ENCODE results near the gene NUP62. TPM values are rescaled to one million over a fixed set of nuclear protein-coding genes. Genes with fewer than 3 reads are reported as not detected.

Gene NUP62
- total and polyA plus RNA-seq, 2 of the 4 experiments (the other 2 are of a cell fraction), result 21.3 to 29.7 TPM

- DNase-seq (no peak), ATAC-seq (ENCODE audit: low read depth) (no peak)
- no peak overlapping the region for H2BK5ac ChIP-seq (ENCODE audit: low read depth, low read length, poor library complexity, severe bottlenecking)
- no peak overlapping the region for H2BK15ac ChIP-seq (ENCODE audit: low read depth, low read length)
- no peak overlapping the region for H4K91ac ChIP-seq (ENCODE audit: insufficient read depth, low read depth, low read length)
- H3K14ac ChIP-seq (replicated peaks; ENCODE audit: low read depth, low read length), result no peak overlapping the region
- no peak overlapping the region for H2BK20ac ChIP-seq (ENCODE audit: low read depth, low read length)
- no peak overlapping the region for H2AK5ac ChIP-seq (ENCODE audit: low read depth, low read length)
- H3K23ac ChIP-seq (ENCODE audit: low read depth, low read length), result no peak overlapping the region
- no peak overlapping the region for H3K4me2 ChIP-seq (ENCODE audit: low read depth, low read length)
- no peaks in the 10 kb centered on the region for H3K27me3 ChIP-seq (ENCODE audit: control insufficient read depth, insufficient read depth, low read length)
- H3K18ac ChIP-seq (ENCODE audit: low read depth, low read length), result no peak overlapping the region
- 98% methylated on average over 7 of the region's 25 CpGs; no CpG with 5 or more reads in 1 of the 2 experiments for WGBS, 2 experiments (ENCODE audit: extremely low coverage in 2 of 2, insufficient read length in 1 of 2)
- no peak overlapping the region for H2AK9ac ChIP-seq (replicated peaks; ENCODE audit: low read depth, low read length, poor library complexity)
- H4K8ac ChIP-seq (ENCODE audit: low read depth in 2 of 2, low read length in 2 of 2), result no peak overlapping the region
- H2AFZ ChIP-seq (replicated peaks; ENCODE audit: low read length, poor library complexity), result no peak overlapping the region
- H3K4ac ChIP-seq (ENCODE audit: low read depth, low read length), result no peak overlapping the region
- CTCF ChIA-PET, result no interaction called here
- intact Hi-C loops (cut with micrococcal nuclease) (no loop called here), dilution Hi-C loops (cut with HindIII; ENCODE audit: low sequenced_read_pairs, unreplicated experiment) (no loop called here), in situ Hi-C loops (cut with MboI; ENCODE audit: low sequenced_read_pairs) (loop anchor here (10.0 kb wide), 2 partner anchors 52 to 212 kb away; no protein-coding TSS in a partner anchor)
- H3K9ac ChIP-seq (ENCODE audit: low read depth, low read length), result no peak overlapping the region
- H4K5ac ChIP-seq (ENCODE audit: low read depth, low read length), result no peak overlapping the region
- H3K4me3 ChIP-seq (ENCODE audit: insufficient read depth, low read depth, low read length), result no peak overlapping the region
- H3K79me1 ChIP-seq (ENCODE audit: low read depth in 1 of 2, low read length in 2 of 2), result peaks cover 4 to 19% of the 10 kb centered on the region in 2 experiments; a peak in 3 of 4 replicates
- H2BK120ac ChIP-seq (ENCODE audit: low read depth, low read length), result no peak overlapping the region
- H3K36me3 ChIP-seq (ENCODE audit: control insufficient read depth, insufficient read depth, low read length), result peaks cover 2% of the 10 kb centered on the region; the same call in 1 of the 2 replicates
- H3K9me1 ChIP-seq (ENCODE audit: insufficient read depth, low read length), result peaks cover 9% of the 10 kb centered on the region
- no peaks in the 10 kb centered on the region for H3K9me3 ChIP-seq (ENCODE audit: control insufficient read depth, insufficient read depth, low read length)
- no peak overlapping the region for H3K27ac ChIP-seq (ENCODE audit: insufficient read depth, low read length)
- BruUV-seq (replicated peaks), result no TSS peak
- POLR2A ChIA-PET (ENCODE audit: unreplicated experiment), result no interaction called here
- H3K4me1 ChIP-seq (ENCODE audit: control insufficient read depth, insufficient read depth, low read length), result peaks cover 2% of the 10 kb centered on the region
- no peak overlapping the region for H3K56ac ChIP-seq (ENCODE audit: extremely low read depth, insufficient read depth, low read length)
- TF ChIP-seq BHLHE40 (IDR thresholded peaks at IDR 0.05; ENCODE audit: low read depth, low read length) (no peak), RAD21 (IDR thresholded peaks at IDR 0.05; ENCODE audit: low read length) (no peak), CHD1 (IDR thresholded peaks at IDR 0.05; ENCODE audit: low read depth, low read length) (no peak), MAFK (IDR thresholded peaks at IDR 0.05; ENCODE audit: low read depth, low read length) (no peak), SMC3 (IDR thresholded peaks at IDR 0.05; ENCODE audit: low read depth, low read length) (no peak), MXI1 (IDR thresholded peaks at IDR 0.05; ENCODE audit: borderline replicate concordance, low read depth, low read length) (no peak), USF2 (IDR thresholded peaks at IDR 0.05; ENCODE audit: low read depth, low read length) (no peak), RCOR1 (IDR thresholded peaks at IDR 0.05; ENCODE audit: insufficient replicate concordance, low read length) (no peak), CTCF (conservative IDR thresholded peaks at IDR 0.05; ENCODE audit: low read depth, low read length) (no peak), NFE2L2 (IDR thresholded peaks at IDR 0.05; ENCODE audit: low read depth, low read length) (no peak)
- peaks cover 3% of the 10 kb centered on the region; the same call in 1 of the 2 replicates for H4K20me1 ChIP-seq (ENCODE audit: insufficient read depth, low read length)
These were observed 3.4 kb upstream of the NUP62 start for GRCh38 chr19:49932731-49933131.
